ENCODE measurements around the gene MS4A13. TPM values are rescaled to one million over a fixed set of nuclear protein-coding genes. Genes with fewer than 3 reads are reported as not detected.

MS4A13 gene
- total RNA-seq, 2 donors from 2014 or later, result not detected

- Mint-ChIP-seq H3K4me3 (no peak overlapping the region), H3K4me1 (no peaks in the 10 kb centered on the region), H3K27me3 (ENCODE audit: insufficient read depth) (peaks cover 29% of the 10 kb centered on the region), H3K36me3 (ENCODE audit: low read depth) (no peaks in the 10 kb centered on the region), H3K9me3 (peaks cover 5% of the 10 kb centered on the region), H3K27ac (no peak overlapping the region)
- TF ChIP-seq CTCF (conservative IDR thresholded peaks at IDR 0.05), result no peak
- no peaks in the 10 kb centered on the region for H3K4me1 ChIP-seq (ENCODE audit: control insufficient read depth, insufficient read depth, low read length)
- no peak overlapping the region for H3K9ac ChIP-seq (ENCODE audit: extremely low read depth, low read length, poor library complexity, severe bottlenecking)
- no peaks in the 10 kb centered on the region for H3K36me3 ChIP-seq (ENCODE audit: control insufficient read depth, insufficient read depth, low read length)
- H3K27ac ChIP-seq (ENCODE audit: low read depth, low read length), result no peak overlapping the region
- DNase-seq, result no peak
- no peaks in the 10 kb centered on the region for H3K9me3 ChIP-seq (ENCODE audit: control insufficient read depth, low read length)
- 79 to 90% methylated on average over 3 to 4 of the region's 5 CpGs for WGBS, 2 experiments (ENCODE audit: insufficient coverage in 1 of 2, insufficient read length in 1 of 2)
- H3K4me3 ChIP-seq (ENCODE audit: low read length), result no peak overlapping the region
- H3K27me3 ChIP-seq (ENCODE audit: control insufficient read depth, insufficient read depth, low read length, poor library complexity, severe bottlenecking), result peaks cover 66% of the 10 kb centered on the region
Observed at GRCh38 chr11:60544077-60544476, 28.9 kb downstream of the MS4A13 start.

GRCh38 chr11:60561254-60561653, 46.1 kb downstream of the MS4A13 start:
- Histone ChIP-seq H3K27ac (ENCODE audit: low read depth, low read length) (no peak overlapping the region), H3K9me3 (ENCODE audit: control insufficient read depth, low read length) (peaks cover 17% of the 10 kb centered on the region), H3K4me3 (ENCODE audit: low read length) (no peak overlapping the region), H3K36me3 (ENCODE audit: control insufficient read depth, insufficient read depth, low read length) (no peaks in the 10 kb centered on the region), H3K4me1 (ENCODE audit: control insufficient read depth, insufficient read depth, low read length) (no peaks in the 10 kb centered on the region), H3K9ac (ENCODE audit: extremely low read depth, low read length, poor library complexity, severe bottlenecking) (no peak overlapping the region), H3K27me3 (ENCODE audit: control insufficient read depth, insufficient read depth, low read length, poor library complexity, severe bottlenecking) (no peaks in the 10 kb centered on the region)
- 88 to 100% methylated on average over 1 of the region's 2 CpGs for WGBS, 2 experiments (ENCODE audit: insufficient coverage in 1 of 2, insufficient read length in 1 of 2)
- TF ChIP-seq CTCF (conservative IDR thresholded peaks at IDR 0.05), result no peak
- Mint-ChIP-seq H3K27me3 (ENCODE audit: insufficient read depth) (no peaks in the 10 kb centered on the region), H3K27ac (no peak overlapping the region), H3K36me3 (ENCODE audit: low read depth) (no peaks in the 10 kb centered on the region), H3K9me3 (peaks cover 45% of the 10 kb centered on the region), H3K4me1 (no peaks in the 10 kb centered on the region), H3K4me3 (no peak overlapping the region)
- no peak for DNase-seq

- H3K36me3 Mint-ChIP-seq (ENCODE audit: low read depth), result no peaks in the 10 kb centered on the region
- H3K4me3 ChIP-seq (ENCODE audit: low read length), result no peak overlapping the region
- H3K36me3 ChIP-seq (ENCODE audit: control insufficient read depth, insufficient read depth, low read length), result no peaks in the 10 kb centered on the region
- H3K4me3 Mint-ChIP-seq, result no peak overlapping the region
- no peak overlapping the region for H3K27ac ChIP-seq (ENCODE audit: low read depth, low read length)
- TF ChIP-seq CTCF (conservative IDR thresholded peaks at IDR 0.05), result peak; percentile 28
- WGBS, 2 experiments (ENCODE audit: insufficient coverage in 1 of 2, insufficient read length in 1 of 2), result 81 to 82% methylated on average over 7 to 8 of the region's 8 CpGs
- no peaks in the 10 kb centered on the region for H3K27me3 ChIP-seq (ENCODE audit: control insufficient read depth, insufficient read depth, low read length, poor library complexity, severe bottlenecking)
- H3K9ac ChIP-seq (ENCODE audit: extremely low read depth, low read length, poor library complexity, severe bottlenecking), result no peak overlapping the region
- no peak overlapping the region for H3K27ac Mint-ChIP-seq
- H3K27me3 Mint-ChIP-seq (ENCODE audit: insufficient read depth), result no peaks in the 10 kb centered on the region
- peaks cover 31% of the 10 kb centered on the region for H3K9me3 Mint-ChIP-seq
- peaks cover 17% of the 10 kb centered on the region for H3K9me3 ChIP-seq (ENCODE audit: control insufficient read depth, low read length)
- H3K4me1 ChIP-seq (ENCODE audit: control insufficient read depth, insufficient read depth, low read length), result no peaks in the 10 kb centered on the region
- DNase-seq, result peak; percentile 64
- no peaks in the 10 kb centered on the region for H3K4me1 Mint-ChIP-seq
Observed at GRCh38 chr11:60563553-60564235, 48.5 kb downstream of the MS4A13 start.
